Stimulated activated CD8-positive, alpha-beta memory T cell treated with anti-CD3 and anti-CD28 coated beads, Interleukin-12 subunit alpha, Interleukin-12 subunit beta, amount 100 ng/mL, for 4 hours (primary cell): ENCODE data around the gene PDE3B.
"Not testable (repeated sequence)": the region's sequence is repeated elsewhere in the genome, so short reads cannot be mapped to it uniquely, and the experiment has no call there.

ENCODE experiments used
- DNase-seq: peaks from one replicate; pipeline ENCODE4 v3.0.0-alpha.2; 2020; ENCODE audit warnings: low read depth

The PDE3B gene

DNA sequence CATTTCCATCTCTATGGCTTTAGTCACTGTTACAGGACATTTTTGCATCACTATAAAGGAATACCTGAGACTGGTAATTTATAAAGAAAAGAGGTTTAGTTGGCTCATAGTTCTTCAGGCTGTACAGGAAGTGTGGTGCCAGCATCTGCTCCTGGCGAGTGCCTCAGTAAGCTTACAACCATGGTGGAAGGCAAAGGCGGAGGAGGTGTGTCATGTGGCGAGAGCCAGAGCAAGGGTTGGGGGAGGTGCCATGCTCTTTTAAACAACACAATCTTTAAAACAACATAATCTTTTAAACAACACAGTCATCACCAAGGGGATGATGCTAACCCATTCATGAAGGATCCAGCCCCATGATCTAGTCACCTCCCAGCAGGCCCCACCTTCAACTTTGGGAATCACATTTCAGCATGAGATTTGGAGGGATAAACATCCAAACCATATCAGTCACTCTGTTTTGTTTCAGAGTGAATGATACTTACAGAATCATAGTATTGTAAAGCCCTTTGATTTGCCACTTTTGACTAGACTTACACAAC is 103.3 kb downstream of the PDE3B start:
- no peak for DNase-seq

DNA sequence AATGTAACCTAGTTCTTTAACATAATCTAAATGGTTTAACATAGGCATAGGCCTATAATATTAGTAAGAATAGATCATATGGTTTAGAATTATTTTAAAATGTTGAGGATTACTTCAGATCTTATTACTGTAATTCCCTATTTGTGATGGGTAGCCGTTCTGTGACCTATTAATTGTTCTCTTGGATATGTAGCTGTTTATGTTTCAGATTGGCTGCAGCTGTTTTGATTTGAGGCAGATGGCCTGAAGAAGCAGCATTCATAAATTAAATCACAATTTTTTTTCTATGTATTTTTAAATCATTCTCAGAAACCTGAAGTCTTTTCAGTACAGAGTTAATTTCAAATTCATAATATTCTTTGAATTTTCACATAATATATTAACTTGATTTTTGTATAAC is 104.5 kb downstream of the PDE3B start:
- DNase-seq = no peak

GRCh38 chr11:14750911-14751310 is 107.3 kb downstream of the PDE3B start:
- DNase-seq = no peak

DNA sequence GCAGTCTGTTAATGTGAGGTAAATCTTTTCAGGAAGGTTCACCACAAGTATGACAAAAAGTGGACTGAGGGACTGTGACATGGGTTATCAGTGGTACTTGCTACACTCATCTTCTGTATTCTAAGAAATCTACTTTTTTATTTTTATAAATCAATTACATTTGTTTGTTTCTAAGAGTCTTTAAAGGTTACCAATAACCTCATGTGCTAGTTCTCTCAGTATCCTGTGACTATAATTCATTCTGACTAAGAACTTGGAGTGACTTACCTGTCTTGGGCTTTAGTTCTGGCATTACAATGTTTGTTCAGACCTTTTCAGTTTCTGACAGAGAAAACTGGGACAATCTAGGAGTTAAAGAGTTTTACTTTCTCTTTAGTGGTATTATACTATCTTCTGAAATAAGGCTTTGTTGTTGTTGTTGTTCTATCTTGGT is 108.4 kb downstream of the PDE3B start:
- no peak for DNase-seq

DNA sequence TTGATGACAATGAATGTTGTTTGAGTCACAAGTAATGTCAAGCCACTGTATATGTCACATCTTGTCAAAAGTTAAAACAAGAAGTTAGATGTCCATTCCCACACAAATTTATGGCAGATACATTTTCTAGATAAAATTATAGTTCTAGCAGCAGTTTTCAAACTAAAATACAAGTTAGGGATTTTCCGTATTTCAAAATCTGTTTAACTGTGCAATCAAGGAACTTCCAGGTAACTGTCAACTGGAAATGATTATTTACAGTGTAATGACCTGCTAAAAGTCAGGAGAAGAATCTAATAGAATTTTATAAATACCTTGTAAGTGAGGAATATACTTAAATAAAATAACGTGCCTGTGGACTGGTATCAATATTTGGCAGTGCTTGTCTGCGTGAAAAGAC is 111.5 kb downstream of the PDE3B start:
- DNase-seq = no peak

DNA sequence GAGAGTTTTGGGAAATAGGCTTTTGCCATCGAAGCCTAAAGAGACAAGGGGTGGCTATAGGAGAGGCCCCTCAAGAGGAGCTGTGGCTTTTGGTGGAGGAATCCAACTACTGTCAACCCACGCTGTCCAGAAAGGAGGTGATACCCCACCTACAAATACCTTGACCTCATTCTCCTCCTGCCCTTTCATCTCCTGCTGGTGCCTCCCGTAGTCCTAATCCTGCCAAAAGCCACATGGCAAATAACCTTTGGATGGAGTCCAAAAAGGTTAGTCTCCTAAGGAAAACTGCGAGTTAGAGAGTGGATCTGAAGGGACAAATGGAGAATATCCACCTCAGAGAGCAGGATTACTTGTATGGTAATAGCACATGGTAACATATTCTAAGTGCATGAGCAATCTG is 112.7 kb downstream of the PDE3B start:
- DNase-seq = no peak

- DNase-seq = not testable (repeated sequence)
Measured at GRCh38 chr11:14759300-14760012, 115.9 kb downstream of the PDE3B start.

DNA sequence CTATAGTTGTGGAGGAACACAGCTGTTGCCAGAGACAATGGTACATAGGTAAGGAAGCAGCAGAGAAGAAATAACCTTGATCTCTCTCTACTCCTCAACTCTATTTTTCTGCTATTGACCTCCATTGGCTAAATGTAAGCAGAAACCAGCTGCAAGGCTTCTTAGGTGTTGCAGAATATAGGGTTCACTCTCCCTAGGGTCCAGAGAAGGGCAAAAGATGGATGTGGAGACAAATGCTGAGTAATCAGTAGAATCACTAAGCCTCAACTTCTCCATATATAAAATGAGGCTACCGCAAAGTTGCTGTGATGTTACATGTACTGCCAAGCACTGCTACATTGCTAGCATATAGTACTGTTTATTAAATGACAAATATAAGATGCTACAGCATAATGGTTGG is 120.6 kb downstream of the PDE3B start:
- no peak for DNase-seq

DNA sequence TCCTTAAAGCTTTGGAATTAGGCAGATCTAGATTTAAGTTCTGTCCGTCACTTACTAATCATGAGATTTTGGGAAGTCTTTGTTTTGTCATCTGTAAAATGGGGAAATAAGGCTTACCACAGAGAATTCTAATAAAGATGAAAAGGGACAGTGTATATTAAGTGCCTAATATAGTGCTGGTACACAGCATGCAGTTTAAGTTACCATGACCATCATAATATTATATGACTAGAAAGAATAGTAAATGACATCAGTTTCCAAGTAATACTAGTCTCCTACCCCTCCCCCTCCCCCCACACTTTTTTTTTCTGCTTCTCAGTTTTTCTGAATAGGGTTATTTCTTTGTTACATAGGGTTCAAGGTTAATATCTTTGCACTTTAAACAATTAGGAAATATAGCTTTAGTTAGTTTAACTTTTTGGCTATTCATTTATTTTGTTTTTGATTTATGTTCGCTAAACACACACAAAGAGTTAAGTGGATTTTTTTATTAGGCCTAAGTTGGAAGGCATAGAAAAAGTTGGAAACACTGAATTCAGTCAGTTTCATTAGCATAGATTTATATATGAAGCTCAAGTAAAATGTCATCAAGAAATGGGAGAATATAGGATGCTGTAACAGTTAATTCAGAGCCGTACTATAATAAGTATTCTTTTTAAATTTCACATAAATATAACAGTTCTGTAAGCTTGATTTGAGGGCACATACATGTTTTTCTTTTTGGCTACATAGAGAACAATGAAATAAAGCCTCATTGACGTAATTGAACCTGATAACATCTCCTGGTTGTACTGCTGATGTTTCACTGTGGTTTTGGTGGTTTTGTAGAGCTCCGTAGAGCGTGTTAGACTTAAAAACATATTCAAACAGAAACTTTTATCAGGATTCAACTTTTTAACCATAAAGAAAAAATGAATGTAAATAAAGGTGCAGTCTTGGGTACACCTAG is 121.2 kb downstream of the PDE3B start:
- DNase-seq = no peak

DNA sequence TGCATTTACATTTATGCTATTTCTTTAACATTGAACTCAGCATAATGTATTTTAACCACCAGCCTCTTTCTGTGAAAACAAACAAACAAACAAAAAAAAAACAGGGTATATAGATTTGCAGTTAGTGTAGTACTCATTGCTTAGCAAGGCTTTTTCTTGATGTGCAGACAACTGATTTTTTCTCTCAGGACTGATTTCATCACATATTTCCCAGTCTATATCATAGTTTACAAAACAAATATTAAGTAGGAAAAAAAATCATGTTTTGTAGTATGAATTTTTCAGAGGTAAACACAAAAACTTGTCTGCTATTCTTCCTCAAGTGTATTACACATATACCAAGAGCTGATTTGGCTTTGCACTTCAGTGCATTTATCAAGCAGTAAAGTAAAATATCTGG is 123.0 kb downstream of the PDE3B start:
- no peak for DNase-seq

GRCh38 chr11:14768526-14769188 is 125.1 kb downstream of the PDE3B start:
- DNase-seq = no peak

- DNase-seq = no peak
Measured at GRCh38 chr11:14773755-14774154, 130.2 kb downstream of the PDE3B start.

DNA sequence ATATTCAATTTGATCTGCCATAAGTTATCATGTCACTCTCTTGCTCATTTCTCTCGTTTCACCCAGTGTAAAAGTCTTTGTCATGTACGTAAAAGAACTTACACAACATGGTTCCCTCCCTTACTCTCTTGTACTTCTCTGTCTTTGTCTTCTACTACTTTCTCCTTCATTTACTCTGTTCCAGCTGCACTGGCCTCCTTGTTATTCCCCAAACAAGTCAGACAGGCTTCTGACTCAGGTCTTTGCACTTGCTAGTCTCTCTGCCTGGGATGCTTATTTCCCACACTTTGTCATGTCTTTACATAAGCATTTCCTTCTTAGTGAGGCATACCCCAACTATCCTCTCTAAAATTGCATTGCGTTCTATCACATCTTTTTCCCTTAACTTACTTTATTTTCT is 131.1 kb downstream of the PDE3B start:
- DNase-seq = no peak

DNA sequence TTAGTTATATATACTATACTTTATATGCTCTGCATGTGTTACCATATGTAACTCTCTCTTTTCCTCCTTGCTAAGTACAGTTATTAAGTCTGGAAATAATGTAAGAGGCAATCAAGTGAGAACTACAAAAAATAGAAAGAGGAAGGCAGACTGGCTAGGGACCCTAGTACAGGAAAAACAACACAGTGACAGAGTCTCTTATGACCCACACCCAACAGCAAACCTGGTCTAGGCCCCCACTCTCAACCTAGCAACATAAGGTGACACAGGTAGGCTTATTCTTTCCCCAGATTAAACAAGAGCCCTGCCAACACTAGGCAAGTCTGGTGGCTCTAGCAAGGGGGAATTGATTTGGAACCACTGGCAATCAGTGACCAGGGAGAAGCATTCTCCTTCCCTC is 132.3 kb downstream of the PDE3B start:
- no peak for DNase-seq

GRCh38 chr11:14778460-14778859 is 134.9 kb downstream of the PDE3B start:
- not testable (repeated sequence) for DNase-seq

DNA sequence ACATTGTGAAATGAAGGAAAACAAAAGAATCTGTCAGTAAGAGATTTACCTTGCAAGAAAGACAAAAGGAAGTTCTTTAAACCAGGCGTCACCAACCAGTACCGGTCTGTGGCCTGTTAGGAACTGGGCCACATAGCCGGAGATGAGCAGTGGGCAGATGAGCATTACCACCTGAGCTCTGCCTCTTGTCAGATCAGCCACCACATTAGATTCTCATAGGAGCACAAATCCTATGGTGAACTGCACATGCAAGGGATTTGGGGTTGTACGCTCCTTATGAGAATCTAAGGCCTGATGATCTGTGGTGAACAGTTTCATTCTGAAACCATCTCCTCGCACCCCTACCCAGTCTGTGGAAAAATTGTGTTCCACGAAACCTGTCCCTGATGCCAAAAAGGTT is 140.2 kb downstream of the PDE3B start:
- no peak for DNase-seq

GRCh38 chr11:14784230-14784629 is 140.6 kb downstream of the PDE3B start:
- DNase-seq = no peak

- no peak for DNase-seq
Measured at GRCh38 chr11:14789879-14790484, 146.4 kb downstream of the PDE3B start.

DNA sequence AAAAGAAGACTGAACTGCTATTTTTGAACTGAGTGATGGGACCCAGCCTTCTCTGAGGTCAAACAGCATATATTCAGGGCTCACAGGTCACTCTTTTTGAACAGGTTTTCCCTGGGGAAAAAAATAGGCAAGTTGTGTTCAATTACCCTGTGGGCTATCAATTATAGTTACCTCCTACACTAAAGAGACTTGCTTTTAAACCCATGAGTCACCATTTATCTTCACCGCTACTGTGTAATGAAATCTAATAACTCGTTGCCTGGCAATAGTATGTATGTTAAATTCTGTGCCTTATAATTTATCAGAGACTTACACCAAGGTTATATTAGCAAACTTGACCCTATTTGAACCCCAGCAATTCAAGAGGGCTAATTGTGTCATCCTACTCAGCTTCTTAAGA is 149.9 kb downstream of the PDE3B start:
- no peak for DNase-seq

DNA sequence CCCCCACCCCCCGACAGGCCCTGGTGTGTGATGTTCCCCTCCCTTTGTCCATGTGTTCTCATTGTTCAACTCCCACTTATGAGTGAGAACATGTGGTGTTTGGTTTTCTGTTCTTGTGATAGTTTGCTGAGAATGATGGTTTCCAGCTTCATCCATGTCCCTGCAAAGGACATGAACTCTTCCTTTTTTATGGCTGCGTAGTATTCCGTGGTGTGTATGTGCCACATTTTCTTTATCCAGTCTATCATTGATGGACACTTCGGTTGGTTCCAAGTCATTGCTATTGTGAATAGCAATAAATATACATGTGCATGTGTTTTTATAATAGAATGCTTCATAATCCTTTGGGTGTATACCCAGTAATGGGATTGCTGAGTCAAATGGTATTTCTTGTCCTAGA is 152.4 kb downstream of the PDE3B start:
- DNase-seq = not testable (repeated sequence)

- DNase-seq = no peak
Measured at GRCh38 chr11:14803846-14804245, 160.2 kb downstream of the PDE3B start.

GRCh38 chr11:14809466-14809865 is 165.9 kb downstream of the PDE3B start:
- DNase-seq = no peak
